Mesothelial cell of epicardium (in vitro differentiated cells): ENCODE results near the gene ALK. TPM values are rescaled to one million over a fixed set of nuclear protein-coding genes. Genes with fewer than 3 reads are reported as not detected.

Experiments
- DNase-seq, 2 experiments: peaks; one replicate each; pipeline ENCODE4 v3.0.0; 2021; ENCODE audit warnings: low spot score in 2 of 2; ENCODE audit not compliant: unreplicated experiment in 2 of 2
- H3K27ac Mint-ChIP-seq: 2 replicates; pipeline ENCODE4 v1.8.0; 2021; ENCODE audit warnings: mixed read lengths
- H3K27me3 Mint-ChIP-seq: 2 replicates; pipeline ENCODE4 v1.8.0; 2021; ENCODE audit warnings: low read depth, mixed read lengths
- H3K36me3 Mint-ChIP-seq: 2 replicates; pipeline ENCODE4 v1.8.0; 2021; ENCODE audit warnings: mixed read lengths
- H3K4me1 Mint-ChIP-seq: 2 replicates; pipeline ENCODE4 v1.8.0; 2021; ENCODE audit warnings: mixed read lengths
- H3K4me3 Mint-ChIP-seq: 2 replicates; pipeline ENCODE4 v1.8.0; 2021; ENCODE audit warnings: mild to moderate bottlenecking, moderate library complexity, mixed read lengths
- H3K9me3 Mint-ChIP-seq: 2 replicates; pipeline ENCODE4 v1.8.0; 2021; ENCODE audit warnings: mixed read lengths
- CTCF ChIP-seq: fragments of 200-600 bp; sonication (generic); IDR thresholded peaks from one replicate; pipeline ENCODE4 v1.5.0; 2021; ENCODE audit warnings: antibody characterized with exemption; ENCODE audit not compliant: unreplicated experiment
- total RNA-seq: library from RNA; stranded (reverse); gene quantifications from 3 replicates; pipeline ENCODE4 v1.2.1, GENCODE V29; 2021

ALK gene
- total RNA-seq, 1 donor from 2014 or later, result 0.13 TPM

- H3K4me3 Mint-ChIP-seq, result no peak overlapping the region
- no peak overlapping the region for H3K27ac Mint-ChIP-seq
- no peaks in the 10 kb centered on the region for H3K36me3 Mint-ChIP-seq
- H3K27me3 Mint-ChIP-seq, result peaks cover 17% of the 10 kb centered on the region
- TF ChIP-seq CTCF, result peak; percentile 17
- no peak for DNase-seq
- H3K4me1 Mint-ChIP-seq, result peaks cover 7% of the 10 kb centered on the region
- no peaks in the 10 kb centered on the region for H3K9me3 Mint-ChIP-seq
These were observed 503.8 kb downstream of the ALK start for GRCh38 chr2:29417630-29418029.

GRCh38 chr2:29412197-29412925 lies 509.0 kb downstream of the ALK start:
- H3K9me3 Mint-ChIP-seq, result no peaks in the 10 kb centered on the region
- no peak overlapping the region for H3K27ac Mint-ChIP-seq

GRCh38 chr2:29405707-29406106 lies 515.7 kb downstream of the ALK start:
- H3K27me3 Mint-ChIP-seq, result peaks cover 30% of the 10 kb centered on the region
- no peak for DNase-seq
- TF ChIP-seq CTCF, result no peak
- H3K4me3 Mint-ChIP-seq, result no peak overlapping the region
- no peaks in the 10 kb centered on the region for H3K9me3 Mint-ChIP-seq
- H3K36me3 Mint-ChIP-seq, result no peaks in the 10 kb centered on the region
- no peak overlapping the region for H3K27ac Mint-ChIP-seq
- H3K4me1 Mint-ChIP-seq, result no peaks in the 10 kb centered on the region

More at GRCh38 chr2:29412197-29412925, 509.0 kb downstream of the ALK start:
- Mint-ChIP-seq H3K27me3 (peaks cover 13% of the 10 kb centered on the region), H3K36me3 (no peaks in the 10 kb centered on the region), H3K4me1 (no peaks in the 10 kb centered on the region), H3K4me3 (no peak overlapping the region)
- no peak for TF ChIP-seq CTCF
- no peak for DNase-seq

- no peak for DNase-seq
- no peak for TF ChIP-seq CTCF
- no peak overlapping the region for H3K27ac Mint-ChIP-seq
- H3K36me3 Mint-ChIP-seq, result no peaks in the 10 kb centered on the region
- H3K27me3 Mint-ChIP-seq, result peaks cover 31% of the 10 kb centered on the region
- H3K9me3 Mint-ChIP-seq, result no peaks in the 10 kb centered on the region
- no peaks in the 10 kb centered on the region for H3K4me1 Mint-ChIP-seq
- H3K4me3 Mint-ChIP-seq, result no peak overlapping the region
These were observed 516.1 kb downstream of the ALK start for GRCh38 chr2:29405266-29405665.

- H3K4me3 Mint-ChIP-seq, result no peak overlapping the region
- no peaks in the 10 kb centered on the region for H3K4me1 Mint-ChIP-seq
- no peaks in the 10 kb centered on the region for H3K36me3 Mint-ChIP-seq
- H3K9me3 Mint-ChIP-seq, result no peaks in the 10 kb centered on the region
- TF ChIP-seq CTCF, result no peak
- DNase-seq, result no peak
- H3K27me3 Mint-ChIP-seq, result peaks cover 21% of the 10 kb centered on the region
- no peak overlapping the region for H3K27ac Mint-ChIP-seq
These were observed 519.4 kb downstream of the ALK start for GRCh38 chr2:29401994-29402393.
